COLO668 (cell line): ENCODE data around the gene PKHD1.

Source experiments
- DNase-seq: peaks from one replicate; lab custom pipeline; 2025; ENCODE audit not compliant: unreplicated experiment; lab: John Stamatoyannopoulos, UW

The PKHD1 gene

GRCh38 chr6:52087498-52087999 is at the start of gene PKHD1:
TSS of gene PKHD1 (minus strand) at chr6:52087613. CDS start at chr6:52084933, 2,680 bp downstream.
- no peak for DNase-seq

- DNase-seq, result no peak
Observed at GRCh38 chr6:52136934-52137467, 49.6 kb upstream of the PKHD1 start.

- DNase-seq, result no peak
Observed at GRCh38 chr6:52136055-52136454, 48.6 kb upstream of the PKHD1 start.

- no peak for DNase-seq
Observed at GRCh38 chr6:52135217-52135616, 47.8 kb upstream of the PKHD1 start.

GRCh38 chr6:52134011-52134410 is 46.6 kb upstream of the PKHD1 start:
- no peak for DNase-seq

- no peak for DNase-seq
Observed at GRCh38 chr6:52133324-52133723, 45.9 kb upstream of the PKHD1 start.

- DNase-seq, result no peak
Observed at GRCh38 chr6:52132292-52132691, 44.9 kb upstream of the PKHD1 start.

- no peak for DNase-seq
Observed at GRCh38 chr6:52130440-52130839, 43.0 kb upstream of the PKHD1 start.

GRCh38 chr6:52127957-52128356 is 40.5 kb upstream of the PKHD1 start:
- no peak for DNase-seq

- no peak for DNase-seq
Observed at GRCh38 chr6:52126231-52126630, 38.8 kb upstream of the PKHD1 start.

- no peak for DNase-seq
Observed at GRCh38 chr6:52125572-52125971, 38.2 kb upstream of the PKHD1 start.

GRCh38 chr6:52125139-52125538 is 37.7 kb upstream of the PKHD1 start:
- no peak for DNase-seq

GRCh38 chr6:52124126-52125121 is 37.0 kb upstream of the PKHD1 start:
- DNase-seq, result no peak

GRCh38 chr6:52123251-52123650 is 35.8 kb upstream of the PKHD1 start:
- no peak for DNase-seq

- no peak for DNase-seq
Observed at GRCh38 chr6:52117352-52117751, 29.9 kb upstream of the PKHD1 start.

- no peak for DNase-seq
Observed at GRCh38 chr6:52116605-52116948, 29.2 kb upstream of the PKHD1 start.

GRCh38 chr6:52115891-52116604 is 28.6 kb upstream of the PKHD1 start:
- no peak for DNase-seq

- no peak for DNase-seq
Observed at GRCh38 chr6:52115145-52115741, 27.8 kb upstream of the PKHD1 start.

- no peak for DNase-seq
Observed at GRCh38 chr6:52109171-52109571, 21.8 kb upstream of the PKHD1 start.

GRCh38 chr6:52108128-52108527 is 20.7 kb upstream of the PKHD1 start:
- DNase-seq, result no peak

- no peak for DNase-seq
Observed at GRCh38 chr6:52106994-52107393, 19.6 kb upstream of the PKHD1 start.
